Epithelial cell of esophagus (primary cell): ENCODE results near the gene MTCL1.

Source experiments
- DNase-seq: peaks from one replicate; pipeline ENCODE4 v3.0.0; 2010; ENCODE audit warnings: low read depth
- H3K4me3 ChIP-seq: 2 replicates; pipeline ENCODE4 v1.5.1; 2011; ENCODE audit warnings: mild to moderate bottlenecking, low read length, control low read depth
- CTCF ChIP-seq: IDR thresholded peaks from 2 replicates; pipeline ENCODE4 v1.5.1; 2011; ENCODE audit warnings: low read depth, mild to moderate bottlenecking, low read length, control low read depth, inconsistent platforms; ENCODE audit not compliant: insufficient read depth; ENCODE audit errors: missing control alignments

Gene MTCL1

DNA sequence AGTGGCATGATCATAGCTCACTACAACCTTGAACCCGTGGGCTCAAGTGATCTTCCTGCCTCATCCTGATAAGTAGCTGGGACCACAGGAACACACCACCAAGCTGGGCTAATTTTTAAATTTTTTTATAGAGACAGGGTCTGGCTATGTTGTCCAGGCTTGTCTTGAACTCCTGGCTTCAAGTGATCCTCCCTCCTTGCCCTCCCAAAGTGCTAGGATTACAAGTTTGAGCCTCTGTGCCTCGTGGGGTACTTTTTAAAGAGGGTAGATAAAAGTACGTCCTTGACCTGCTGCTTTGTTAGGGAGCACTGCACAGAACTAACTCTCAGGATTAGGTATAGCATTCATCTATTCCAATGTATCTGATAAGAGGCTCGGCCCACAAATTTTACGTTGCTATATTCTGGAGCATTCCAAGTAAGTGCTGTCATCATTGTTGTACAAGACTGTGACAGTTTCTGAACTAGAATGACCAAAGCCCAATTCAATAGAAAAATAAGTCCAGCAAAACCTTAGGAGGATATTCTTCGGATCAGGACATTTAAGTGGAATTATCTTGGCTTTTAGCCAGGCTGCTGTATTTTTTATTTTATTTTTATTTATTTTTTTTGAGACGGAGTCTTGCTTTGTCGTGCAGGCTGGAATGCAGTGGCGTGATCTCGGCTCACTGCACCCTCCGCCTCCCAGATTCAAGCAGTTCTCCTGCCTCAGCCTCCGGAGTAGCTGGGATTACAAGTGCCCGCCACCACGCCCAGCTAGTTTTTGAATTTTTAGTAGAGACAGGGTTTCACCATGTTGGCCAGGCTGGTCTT is 4.1 kb downstream of the MTCL1 start:
- H3K4me3 ChIP-seq: no peak overlapping the region
- no peak for DNase-seq
- TF ChIP-seq CTCF: no peak

- no peak for DNase-seq
- no peak for TF ChIP-seq CTCF
- H3K4me3 ChIP-seq: no peak overlapping the region
These were observed 6.4 kb downstream of the MTCL1 start for GRCh38 chr18:8711736-8712135.

- no peak overlapping the region for H3K4me3 ChIP-seq
- no peak for TF ChIP-seq CTCF
- no peak for DNase-seq
These were observed 8.3 kb downstream of the MTCL1 start for GRCh38 chr18:8713691-8714090.

- H3K4me3 ChIP-seq: no peak overlapping the region
- TF ChIP-seq CTCF: no peak
- no peak for DNase-seq
These were observed 10.2 kb downstream of the MTCL1 start for GRCh38 chr18:8715599-8715998.

DNA sequence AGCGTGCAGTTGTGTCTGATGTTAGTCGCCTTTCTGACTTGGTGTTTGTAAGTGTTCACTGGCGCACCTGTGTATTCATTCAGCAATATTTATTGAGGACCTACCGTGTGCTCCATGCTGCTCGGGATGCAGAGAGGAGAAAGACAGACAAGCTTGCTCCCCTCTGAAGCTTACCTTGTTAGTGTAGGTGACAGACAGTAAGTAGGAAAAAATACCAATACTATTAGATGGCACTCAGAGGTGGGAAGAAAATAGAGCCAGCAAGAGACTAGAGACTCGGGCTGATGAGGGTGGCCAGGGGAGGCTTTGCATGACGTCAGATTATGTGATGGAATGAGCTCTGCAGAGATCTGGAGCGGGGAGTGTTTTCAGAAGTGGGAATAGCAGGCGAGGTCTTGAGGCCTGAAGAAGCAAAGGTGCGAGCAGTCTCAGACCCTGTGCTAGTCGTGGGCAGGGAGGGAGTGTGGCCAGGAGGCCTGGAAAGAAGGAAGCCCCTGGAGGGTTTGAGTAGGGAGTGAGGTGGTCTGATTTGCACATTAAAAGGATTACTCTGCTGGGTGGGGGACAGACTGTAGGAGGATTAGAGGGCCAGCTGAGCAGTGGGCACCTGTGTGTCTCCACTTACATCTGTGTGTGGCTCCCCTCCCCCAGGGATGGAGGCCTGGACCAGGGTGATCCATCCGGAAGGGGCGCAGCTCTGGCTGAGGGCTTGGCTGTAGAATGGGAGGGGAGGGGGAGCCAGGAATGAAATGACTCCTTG is 11.8 kb downstream of the MTCL1 start:
- no peak for TF ChIP-seq CTCF
- DNase-seq: no peak
- no peak overlapping the region for H3K4me3 ChIP-seq

- TF ChIP-seq CTCF: no peak
- H3K4me3 ChIP-seq: no peak overlapping the region
- DNase-seq: no peak
These were observed 13.1 kb downstream of the MTCL1 start for GRCh38 chr18:8718401-8718913.

DNA sequence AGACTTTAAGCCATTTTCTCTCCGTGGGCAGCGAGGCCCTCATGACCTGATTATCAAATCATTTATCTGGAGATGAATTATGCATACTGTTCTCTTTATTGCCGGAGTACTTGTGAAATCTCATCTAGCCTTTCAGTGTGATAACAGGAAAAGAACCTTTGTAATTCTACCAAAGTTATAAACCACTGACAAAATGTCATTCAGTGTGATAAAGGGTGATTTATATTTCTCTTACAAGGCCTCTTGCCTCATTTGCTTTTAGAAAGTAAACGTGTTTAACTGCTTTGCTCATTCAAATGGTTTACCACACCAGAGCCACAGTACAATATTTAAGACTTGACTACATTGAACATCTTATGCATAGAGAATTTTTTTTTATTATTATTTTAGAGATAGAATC is 13.8 kb downstream of the MTCL1 start:
- no peak for DNase-seq
- TF ChIP-seq CTCF: no peak
- H3K4me3 ChIP-seq: no peak overlapping the region
